ENCODE results near the gene GRPEL1. TPM values are rescaled to one million over a fixed set of nuclear protein-coding genes. Genes with fewer than 3 reads are reported as not detected.

The GRPEL1 gene
- total RNA-seq, 2 experiments from 2014 or later: 55.6 to 58.6 TPM

DNA sequence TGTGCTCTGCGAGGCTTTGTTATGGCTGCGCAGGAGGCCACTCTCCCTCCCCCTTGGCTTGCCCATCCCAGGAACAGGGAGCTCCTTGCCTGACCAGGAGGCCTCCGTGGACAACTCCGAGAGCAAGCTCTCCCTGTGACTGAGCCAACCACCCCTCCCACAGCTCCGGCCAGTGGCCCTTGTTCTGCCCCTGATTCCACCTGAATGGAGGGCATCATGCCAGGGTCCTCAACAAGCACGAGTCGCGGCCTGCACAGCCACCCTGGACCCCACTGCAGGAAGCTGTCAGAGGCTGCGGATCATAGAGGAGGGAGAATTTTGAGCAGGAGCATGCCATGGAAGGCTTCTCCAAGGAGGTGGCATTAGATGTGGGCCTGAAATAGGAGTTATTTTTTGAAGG is 44.8 kb upstream of the GRPEL1 start:
- intact Hi-C loops (cut with DNase I, micrococcal nuclease): no loop called here
- TF ChIP-seq, protein P1, sequence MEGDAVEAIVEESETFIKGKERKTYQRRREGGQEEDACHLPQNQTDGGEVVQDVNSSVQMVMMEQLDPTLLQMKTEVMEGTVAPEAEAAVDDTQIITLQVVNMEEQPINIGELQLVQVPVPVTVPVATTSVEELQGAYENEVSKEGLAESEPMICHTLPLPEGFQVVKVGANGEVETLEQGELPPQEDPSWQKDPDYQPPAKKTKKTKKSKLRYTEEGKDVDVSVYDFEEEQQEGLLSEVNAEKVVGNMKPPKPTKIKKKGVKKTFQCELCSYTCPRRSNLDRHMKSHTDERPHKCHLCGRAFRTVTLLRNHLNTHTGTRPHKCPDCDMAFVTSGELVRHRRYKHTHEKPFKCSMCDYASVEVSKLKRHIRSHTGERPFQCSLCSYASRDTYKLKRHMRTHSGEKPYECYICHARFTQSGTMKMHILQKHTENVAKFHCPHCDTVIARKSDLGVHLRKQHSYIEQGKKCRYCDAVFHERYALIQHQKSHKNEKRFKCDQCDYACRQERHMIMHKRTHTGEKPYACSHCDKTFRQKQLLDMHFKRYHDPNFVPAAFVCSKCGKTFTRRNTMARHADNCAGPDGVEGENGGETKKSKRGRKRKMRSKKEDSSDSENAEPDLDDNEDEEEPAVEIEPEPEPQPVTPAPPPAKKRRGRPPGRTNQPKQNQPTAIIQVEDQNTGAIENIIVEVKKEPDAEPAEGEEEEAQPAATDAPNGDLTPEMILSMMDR (IDR thresholded peaks at IDR 0.05): no peak
- peaks cover 14% of the 10 kb centered on the region for H3K27me3 Mint-ChIP-seq
- ATAC-seq (ENCODE audit: poor library complexity): no peak
- H3K4me1 Mint-ChIP-seq (ENCODE audit: low read depth): no peaks in the 10 kb centered on the region
- Histone ChIP-seq H3K27me3 (ENCODE audit: control insufficient read depth in 1 of 2, insufficient read depth in 2 of 2, low read length in 2 of 2) (no peaks in the 10 kb centered on the region), H3K36me3 (ENCODE audit: insufficient read depth, low read length) (no peaks in the 10 kb centered on the region), H3K4me3 (ENCODE audit: low read length) (no peak overlapping the region), H3K27ac (ENCODE audit: low read depth in 1 of 2, low read length in 2 of 2) (no peak overlapping the region), H3K9me3 (ENCODE audit: control insufficient read depth in 1 of 2, insufficient read depth in 1 of 2, low read length in 2 of 2) (peaks cover 0 to 38% of the 10 kb centered on the region in 2 experiments), H3K4me1 (ENCODE audit: insufficient read depth, low read length) (no peaks in the 10 kb centered on the region)
- no peaks in the 10 kb centered on the region for H3K36me3 Mint-ChIP-seq (ENCODE audit: low read depth)
- H3K4me3 Mint-ChIP-seq: no peak overlapping the region
- H3K27ac Mint-ChIP-seq: no peak overlapping the region
- ChIA-PET POLR2A (no interaction called here), CTCF (no interaction called here)
- H3K9me3 Mint-ChIP-seq: peaks cover 3% of the 10 kb centered on the region
- no peak for DNase-seq

DNA sequence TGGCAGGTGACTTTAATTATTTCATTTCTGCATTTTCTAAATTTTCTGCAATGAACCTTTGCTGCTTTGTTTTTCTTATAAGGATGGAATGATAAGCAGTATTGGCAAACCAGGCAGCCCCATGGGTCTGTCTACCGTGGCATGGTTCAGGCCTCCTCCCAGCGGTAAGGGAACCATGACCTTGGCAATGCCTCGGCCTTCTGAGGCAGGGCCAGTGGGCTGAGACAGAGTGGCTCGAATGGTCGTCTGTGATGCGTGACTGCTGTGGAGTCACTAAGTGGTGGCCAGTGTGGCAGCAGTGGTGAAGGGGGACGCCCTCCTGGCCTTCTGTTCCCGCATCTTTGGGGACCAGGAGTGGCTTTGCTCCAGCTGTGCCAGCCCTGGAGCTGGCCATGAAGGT is 43.6 kb upstream of the GRPEL1 start:
- H3K27ac ChIP-seq (ENCODE audit: low read depth in 1 of 2, low read length in 2 of 2): no peak overlapping the region
- Mint-ChIP-seq H3K4me3 (no peak overlapping the region), H3K27me3 (peaks cover 6% of the 10 kb centered on the region), H3K9me3 (no peaks in the 10 kb centered on the region), H3K36me3 (ENCODE audit: low read depth) (no peaks in the 10 kb centered on the region), H3K27ac (no peak overlapping the region), H3K4me1 (ENCODE audit: low read depth) (no peaks in the 10 kb centered on the region)
- ChIA-PET POLR2A (no interaction called here), CTCF (no interaction called here)
- ATAC-seq (ENCODE audit: poor library complexity) (no peak), DNase-seq (no peak)
- intact Hi-C loops (cut with DNase I, micrococcal nuclease): no loop called here
- no peak overlapping the region for H3K4me3 ChIP-seq (ENCODE audit: low read length)
- H3K36me3 ChIP-seq (ENCODE audit: insufficient read depth, low read length): no peaks in the 10 kb centered on the region
- no peaks in the 10 kb centered on the region for H3K27me3 ChIP-seq (ENCODE audit: control insufficient read depth in 1 of 2, insufficient read depth in 2 of 2, low read length in 2 of 2)
- peaks cover 0 to 33% of the 10 kb centered on the region in 2 experiments for H3K9me3 ChIP-seq (ENCODE audit: control insufficient read depth in 1 of 2, insufficient read depth in 1 of 2, low read length in 2 of 2)
- no peaks in the 10 kb centered on the region for H3K4me1 ChIP-seq (ENCODE audit: insufficient read depth, low read length)
- TF ChIP-seq, protein P1 (IDR thresholded peaks at IDR 0.05): no peak

DNA sequence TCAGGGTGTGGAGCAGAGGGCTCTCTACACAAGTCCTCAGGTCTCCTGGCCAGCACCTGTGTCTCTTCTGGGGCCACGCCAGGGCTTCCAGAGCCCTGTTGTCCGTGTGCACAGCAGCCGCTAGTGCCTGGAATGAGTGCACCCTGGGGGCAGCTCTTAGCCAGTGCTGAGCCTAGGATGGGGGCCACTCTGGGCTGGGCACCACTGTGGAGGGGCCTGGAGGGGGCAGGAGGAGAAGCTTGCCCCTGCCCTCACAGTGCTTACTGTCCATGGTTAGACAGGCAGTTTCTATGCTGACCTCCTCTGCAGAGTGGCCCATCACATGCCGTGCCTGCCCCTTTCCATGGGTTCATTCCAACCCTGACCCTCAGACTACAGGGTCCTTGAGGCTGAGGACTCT is 42.7 kb upstream of the GRPEL1 start:
- no peaks in the 10 kb centered on the region for H3K9me3 Mint-ChIP-seq
- TF ChIP-seq, protein P1 (IDR thresholded peaks at IDR 0.05): no peak
- peaks cover 0 to 32% of the 10 kb centered on the region in 2 experiments for H3K9me3 ChIP-seq (ENCODE audit: control insufficient read depth in 1 of 2, insufficient read depth in 1 of 2, low read length in 2 of 2)
- H3K27ac ChIP-seq (ENCODE audit: low read depth in 1 of 2, low read length in 2 of 2): no peak overlapping the region
- no peaks in the 10 kb centered on the region for H3K4me1 ChIP-seq (ENCODE audit: insufficient read depth, low read length)
- H3K27ac Mint-ChIP-seq: no peak overlapping the region
- H3K36me3 Mint-ChIP-seq (ENCODE audit: low read depth): no peaks in the 10 kb centered on the region
- no peaks in the 10 kb centered on the region for H3K36me3 ChIP-seq (ENCODE audit: insufficient read depth, low read length)
- no peak overlapping the region for H3K4me3 ChIP-seq (ENCODE audit: low read length)
- no peak overlapping the region for H3K4me3 Mint-ChIP-seq
- intact Hi-C loops (cut with DNase I, micrococcal nuclease): no loop called here
- H3K27me3 Mint-ChIP-seq: peaks cover under 1% of the 10 kb centered on the region
- no peaks in the 10 kb centered on the region for H3K27me3 ChIP-seq (ENCODE audit: control insufficient read depth in 1 of 2, insufficient read depth in 2 of 2, low read length in 2 of 2)
- no peak for DNase-seq
- ChIA-PET CTCF (no interaction called here), POLR2A (no interaction called here)
- H3K4me1 Mint-ChIP-seq (ENCODE audit: low read depth): no peaks in the 10 kb centered on the region
- no peak for ATAC-seq (ENCODE audit: poor library complexity)

All from CD4-positive, alpha-beta T cell (primary cell).